Stimulated activated naive CD4-positive, alpha-beta T cell treated with Interleukin-2 at 50 U/mL for 16 hours (primary cell): Measurements from ENCODE around the gene ZDHHC5.

Source experiments
- DNase-seq: peaks from one replicate; lab custom pipeline; 2025; lab: John Stamatoyannopoulos, UW

ZDHHC5 gene

DNA sequence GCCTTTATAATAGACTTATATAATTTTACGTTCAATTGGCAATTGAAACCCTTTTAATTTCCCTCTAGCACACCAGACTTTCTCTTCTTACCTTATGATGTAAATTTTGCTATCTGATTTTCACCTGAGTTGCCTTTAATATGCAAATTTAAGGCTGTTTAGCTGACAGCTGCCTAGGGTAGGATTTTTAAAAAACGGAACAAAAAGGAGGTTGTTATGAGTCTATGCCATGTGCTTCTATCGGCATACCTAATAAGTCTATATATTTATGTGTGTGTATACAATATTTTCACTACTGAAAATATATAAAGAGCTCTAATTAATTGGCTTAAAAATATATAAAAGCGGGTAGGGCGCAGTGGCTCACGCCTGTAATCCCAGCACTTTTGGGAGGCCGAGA is 61.6 kb downstream of the ZDHHC5 start:
- no peak for DNase-seq

DNA sequence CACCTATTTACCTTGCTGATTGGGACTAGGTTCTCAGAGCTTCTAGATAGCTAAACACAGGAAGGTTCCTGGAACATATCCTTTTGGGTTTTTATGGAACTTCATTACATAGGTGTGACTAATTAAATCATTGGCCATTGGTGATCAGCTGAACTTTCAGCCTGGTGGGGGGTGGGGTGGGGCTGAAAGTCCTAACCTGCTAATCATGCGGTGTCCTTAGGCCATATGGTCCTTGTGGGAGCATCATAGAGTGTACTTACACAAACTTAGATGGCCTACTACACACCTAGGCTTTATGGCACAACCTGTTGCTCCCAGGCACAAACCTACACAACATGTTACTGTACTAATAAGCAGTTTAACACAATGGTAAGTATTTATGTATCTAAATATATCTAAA is 64.7 kb downstream of the ZDHHC5 start:
- no peak for DNase-seq

DNA sequence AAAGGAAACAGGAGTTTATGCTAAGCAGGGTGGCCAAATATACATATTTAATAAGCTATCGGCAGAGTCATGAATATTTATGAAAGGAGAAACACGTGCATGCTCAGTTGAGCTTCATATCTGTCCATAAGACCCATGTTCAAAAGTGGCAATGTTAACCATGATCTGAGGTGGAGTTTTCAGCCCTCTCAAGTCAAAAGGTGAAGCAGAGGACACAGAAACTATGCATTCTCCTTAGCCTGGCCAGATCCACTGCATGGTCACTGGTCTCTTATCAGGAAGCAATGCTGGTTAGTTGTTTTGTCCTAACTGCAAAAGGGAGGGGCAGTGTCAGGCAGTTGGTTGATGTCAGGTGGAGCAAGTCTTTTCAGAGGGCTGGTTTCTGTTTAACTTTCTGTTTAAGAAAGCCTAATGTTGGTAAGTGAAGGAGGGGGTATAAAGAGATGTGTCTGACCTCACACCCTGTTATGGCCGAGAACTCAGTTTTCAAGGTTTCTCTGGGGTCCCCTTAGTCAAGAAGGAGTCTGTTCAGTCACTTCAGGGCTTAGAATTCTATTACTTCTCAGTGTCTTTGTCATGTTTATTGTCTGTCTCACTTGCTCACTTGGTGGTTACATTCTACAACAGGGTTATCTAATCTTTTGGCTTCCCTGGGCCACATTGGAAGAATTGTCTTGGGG is 67.8 kb downstream of the ZDHHC5 start:
- no peak for DNase-seq

DNA sequence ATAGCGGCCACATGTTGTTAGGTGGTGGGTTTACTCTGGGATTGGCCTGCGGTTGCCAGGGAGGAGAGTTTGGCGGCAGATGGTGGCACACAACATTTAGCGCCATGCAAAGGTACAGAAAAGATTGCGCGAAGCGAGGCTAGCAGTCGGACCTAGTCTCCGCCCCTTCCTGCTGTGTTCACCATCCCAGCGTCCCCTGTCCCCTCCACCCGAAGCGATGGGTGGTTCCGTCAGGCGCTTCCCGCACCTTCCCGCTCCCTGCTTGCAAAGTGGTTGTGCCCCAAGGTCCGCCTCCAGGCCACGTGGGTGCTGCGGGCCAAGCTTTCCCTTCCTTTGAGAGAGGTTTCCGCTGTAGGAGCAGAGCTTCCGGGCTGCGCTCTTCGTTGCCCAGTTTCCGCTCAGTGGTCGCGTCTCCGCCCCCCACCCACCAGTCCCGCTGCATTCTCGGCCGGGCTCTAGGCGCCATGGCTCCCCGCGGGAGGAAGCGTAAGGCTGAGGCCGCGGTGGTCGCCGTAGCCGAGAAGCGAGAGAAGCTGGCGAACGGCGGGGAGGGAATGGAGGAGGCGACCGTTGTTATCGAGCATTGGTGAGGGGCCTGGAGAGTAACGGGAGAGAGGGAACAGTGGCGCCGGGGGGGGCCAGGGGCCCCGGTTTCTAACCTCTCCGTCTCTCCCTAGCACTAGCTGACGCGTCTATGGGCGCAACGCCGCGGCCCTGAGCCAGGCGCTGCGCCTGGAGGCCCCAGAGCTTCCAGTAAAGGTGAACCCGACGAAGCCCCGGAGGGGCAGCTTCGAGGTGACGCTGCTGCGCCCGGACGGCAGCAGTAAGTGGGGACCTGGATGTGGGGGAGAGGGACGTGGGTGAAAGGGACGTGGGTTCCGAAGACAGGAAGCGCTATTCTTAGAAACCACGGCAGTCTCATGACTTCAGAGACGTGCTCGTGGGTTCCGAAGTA is 73.5 kb downstream of the ZDHHC5 start, which contains the start of gene SELENOH:
TSS of gene SELENOH (plus strand) at position 360 of the 955 bp plus-strand sequence. CDS start at position 465, 105 bp downstream.
- DNase-seq: peak; percentile 97

DNA sequence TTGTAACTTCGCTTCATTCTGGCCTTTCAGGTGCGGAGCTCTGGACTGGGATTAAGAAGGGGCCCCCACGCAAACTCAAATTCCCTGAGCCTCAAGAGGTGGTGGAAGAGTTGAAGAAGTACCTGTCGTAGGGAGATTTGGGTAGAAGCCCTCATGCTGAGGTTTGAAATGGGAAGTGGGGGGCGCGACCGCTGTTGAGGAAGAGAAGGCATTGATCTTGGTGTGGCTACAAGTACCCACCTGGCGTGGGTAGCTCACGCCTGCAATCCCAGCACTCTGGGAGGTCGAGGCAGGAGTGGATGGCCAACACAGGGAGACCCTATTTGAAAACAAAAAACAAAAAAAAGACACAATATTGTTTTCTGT is 74.2 kb downstream of the ZDHHC5 start:
- no peak for DNase-seq

DNA sequence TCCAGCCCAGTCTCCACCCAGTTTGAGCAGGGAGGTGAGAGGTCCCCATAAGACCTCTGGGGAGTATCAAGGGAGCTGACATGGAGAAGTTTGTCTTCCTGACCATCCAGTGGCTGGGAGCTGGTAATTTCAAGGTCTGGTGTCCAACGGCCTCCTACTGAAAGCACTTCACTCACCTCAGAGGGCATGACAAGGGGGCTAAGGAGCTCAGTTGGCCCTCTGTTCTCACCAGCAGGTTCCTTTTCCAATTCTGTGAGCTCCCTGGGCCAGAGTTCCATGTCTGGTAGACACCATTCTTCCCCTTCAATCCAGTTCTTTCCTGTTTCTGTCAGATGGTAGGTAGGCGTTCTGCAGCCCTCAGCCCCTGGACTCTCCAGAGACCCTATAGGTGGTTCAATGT is 76.4 kb downstream of the ZDHHC5 start:
- DNase-seq: no peak

DNA sequence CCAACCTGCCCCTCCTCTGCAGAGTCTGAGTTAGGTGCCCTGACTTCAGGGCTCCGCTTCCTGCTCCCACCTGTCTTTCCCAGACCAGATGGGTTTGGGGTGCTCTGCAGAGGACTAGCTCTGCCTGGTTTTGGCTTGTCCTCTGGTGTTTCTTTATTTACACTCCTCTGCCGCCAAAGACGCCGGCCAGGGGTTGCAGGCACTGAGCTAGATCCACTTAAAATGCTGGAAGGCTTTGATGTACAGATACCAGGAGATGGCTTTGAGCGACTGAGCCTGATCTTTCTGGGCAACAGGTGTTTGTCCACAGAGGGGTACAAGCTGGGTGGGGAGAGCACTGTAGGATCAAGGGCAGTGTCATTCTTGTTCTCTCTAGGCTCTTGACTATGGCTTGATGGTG is 77.3 kb downstream of the ZDHHC5 start:
- DNase-seq: no peak

DNA sequence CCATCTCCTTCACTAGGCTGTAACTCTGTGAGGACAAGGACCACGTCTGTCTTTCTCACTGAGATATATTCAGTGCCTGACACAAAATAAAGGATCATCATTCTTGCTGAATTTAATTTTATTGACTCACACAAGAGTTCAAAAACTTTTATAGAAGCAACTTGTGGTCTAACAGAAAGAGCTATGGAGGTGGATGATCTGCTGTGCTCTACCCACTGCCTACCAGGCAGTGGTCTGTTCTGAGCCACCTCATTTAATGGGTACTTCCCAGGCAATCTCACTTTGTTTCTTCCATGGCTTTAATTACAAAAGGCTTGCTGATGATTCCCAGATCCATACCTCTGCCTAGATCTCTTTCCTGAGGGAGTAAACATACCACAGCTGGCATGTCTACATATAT is 79.0 kb downstream of the ZDHHC5 start:
- no peak for DNase-seq
